ENCODE measurements around the gene GSDME. TPM values are rescaled to one million over a fixed set of nuclear protein-coding genes. Genes with fewer than 3 reads are reported as not detected.
A peak's percentile ranks its signal among the peaks of the same experiment; 100 is the strongest.

The GSDME gene
- total and polyA plus RNA-seq, 2 donors (not counting 1 experiment from before 2014, with no cell fraction given), result 40.8 to 57.1 TPM

GRCh38 chr7:24741679-24742505 lies 15.4 kb downstream of the GSDME start:
- peak; percentile 94 to 98 for DNase-seq (ENCODE audit: low read depth in 2 of 2)
- H3K4me3 ChIP-seq (replicated peaks in 1 of 4; ENCODE audit: control extremely low read depth in 1 of 4, insufficient read depth in 1 of 4, low read depth in 3 of 4, low read length in 4 of 4), result no peak overlapping the region
- H3K79me2 ChIP-seq (ENCODE audit: control insufficient read depth, insufficient read depth, low read length), result no peaks in the 10 kb centered on the region
- no peaks in the 10 kb centered on the region for H3K36me3 ChIP-seq (ENCODE audit: control insufficient read depth, insufficient read depth, low read length)
- peak overlapping the region; percentile 67 for H3K27ac ChIP-seq (ENCODE audit: insufficient read depth, low read length)
- H3K9ac ChIP-seq (ENCODE audit: insufficient read depth, low read length), result no peak overlapping the region
- H3K9me3 ChIP-seq (ENCODE audit: control insufficient read depth, insufficient read depth, low read depth, low read length), result no peaks in the 10 kb centered on the region
- no peaks in the 10 kb centered on the region for H3K27me3 ChIP-seq (ENCODE audit: control insufficient read depth, insufficient read depth, low read length)
- no peak overlapping the region for H3K4me2 ChIP-seq (ENCODE audit: extremely low read depth, insufficient read depth, low read length)
- no peaks in the 10 kb centered on the region for H4K20me1 ChIP-seq (ENCODE audit: control insufficient read depth, extremely low read depth, insufficient read depth, low read length)
- no peak overlapping the region for H2AFZ ChIP-seq (ENCODE audit: low read length)
- TF ChIP-seq EZH2 (IDR thresholded peaks at IDR 0.05; ENCODE audit: low read length, missing control alignments) (no peak), CTCF (conservative IDR thresholded peaks at IDR 0.05 in 1 of 2, IDR thresholded peaks at IDR 0.05 in 1 of 2; ENCODE audit: low read depth in 1 of 2, low read length in 2 of 2) (no peak)
- H3K4me1 ChIP-seq (ENCODE audit: control insufficient read depth, extremely low read depth, insufficient read depth, low read length), result peaks cover 2% of the 10 kb centered on the region

GRCh38 chr7:24740871-24741270 lies 16.4 kb downstream of the GSDME start:
- peak overlapping the region; percentile 48 for H3K27ac ChIP-seq (ENCODE audit: insufficient read depth, low read length)
- H2AFZ ChIP-seq (ENCODE audit: low read length), result no peak overlapping the region
- no peaks in the 10 kb centered on the region for H4K20me1 ChIP-seq (ENCODE audit: control insufficient read depth, extremely low read depth, insufficient read depth, low read length)
- TF ChIP-seq CTCF (conservative IDR thresholded peaks at IDR 0.05 in 1 of 2, IDR thresholded peaks at IDR 0.05 in 1 of 2; ENCODE audit: low read depth in 1 of 2, low read length in 2 of 2) (no peak), EZH2 (IDR thresholded peaks at IDR 0.05; ENCODE audit: low read length, missing control alignments) (no peak)
- no peaks in the 10 kb centered on the region for H3K36me3 ChIP-seq (ENCODE audit: control insufficient read depth, insufficient read depth, low read length)
- H3K4me1 ChIP-seq (ENCODE audit: control insufficient read depth, extremely low read depth, insufficient read depth, low read length), result peaks cover 2% of the 10 kb centered on the region
- H3K27me3 ChIP-seq (ENCODE audit: control insufficient read depth, insufficient read depth, low read length), result no peaks in the 10 kb centered on the region
- H3K9me3 ChIP-seq (ENCODE audit: control insufficient read depth, insufficient read depth, low read depth, low read length), result no peaks in the 10 kb centered on the region
- H3K9ac ChIP-seq (ENCODE audit: insufficient read depth, low read length), result no peak overlapping the region
- no peak overlapping the region for H3K4me3 ChIP-seq (replicated peaks in 1 of 4; ENCODE audit: control extremely low read depth in 1 of 4, insufficient read depth in 1 of 4, low read depth in 3 of 4, low read length in 4 of 4)
- no peaks in the 10 kb centered on the region for H3K79me2 ChIP-seq (ENCODE audit: control insufficient read depth, insufficient read depth, low read length)
- no peak overlapping the region for H3K4me2 ChIP-seq (ENCODE audit: extremely low read depth, insufficient read depth, low read length)
- DNase-seq (ENCODE audit: low read depth in 2 of 2), result no peak

GRCh38 chr7:24739306-24739705 lies 18.0 kb downstream of the GSDME start:
- H3K9ac ChIP-seq (ENCODE audit: insufficient read depth, low read length), result no peak overlapping the region
- H3K4me1 ChIP-seq (ENCODE audit: control insufficient read depth, extremely low read depth, insufficient read depth, low read length), result peaks cover 2% of the 10 kb centered on the region
- H3K79me2 ChIP-seq (ENCODE audit: control insufficient read depth, insufficient read depth, low read length), result no peaks in the 10 kb centered on the region
- H3K9me3 ChIP-seq (ENCODE audit: control insufficient read depth, insufficient read depth, low read depth, low read length), result no peaks in the 10 kb centered on the region
- H3K27me3 ChIP-seq (ENCODE audit: control insufficient read depth, insufficient read depth, low read length), result no peaks in the 10 kb centered on the region
- H3K4me3 ChIP-seq (replicated peaks in 1 of 4; ENCODE audit: control extremely low read depth in 1 of 4, insufficient read depth in 1 of 4, low read depth in 3 of 4, low read length in 4 of 4), result no peak overlapping the region
- TF ChIP-seq EZH2 (IDR thresholded peaks at IDR 0.05; ENCODE audit: low read length, missing control alignments) (no peak), CTCF (conservative IDR thresholded peaks at IDR 0.05 in 1 of 2, IDR thresholded peaks at IDR 0.05 in 1 of 2; ENCODE audit: low read depth in 1 of 2, low read length in 2 of 2) (no peak)
- no peak overlapping the region for H3K27ac ChIP-seq (ENCODE audit: insufficient read depth, low read length)
- DNase-seq (ENCODE audit: low read depth in 2 of 2), result peak in 1 of 2 donors; percentile 47
- no peaks in the 10 kb centered on the region for H4K20me1 ChIP-seq (ENCODE audit: control insufficient read depth, extremely low read depth, insufficient read depth, low read length)
- H3K4me2 ChIP-seq (ENCODE audit: extremely low read depth, insufficient read depth, low read length), result no peak overlapping the region
- no peak overlapping the region for H2AFZ ChIP-seq (ENCODE audit: low read length)
- no peaks in the 10 kb centered on the region for H3K36me3 ChIP-seq (ENCODE audit: control insufficient read depth, insufficient read depth, low read length)

Measured in fibroblast of lung (primary cell).